Endothelial cell of hepatic sinusoid (primary cell): Measurements from ENCODE around the gene OR2T4.

Experiments used
- in situ Hi-C: cut with HindIII; loops from 2 replicates; pipeline ENCODE4 v1.10.0; 2017; ENCODE audit warnings: low sequenced_read_pairs

The OR2T4 gene

GRCh38 chr1:248361121-248361715 lies at the start of gene OR2T4:
Gene OR2T4 (plus strand): TSS chr1:248361665. CDS start chr1:248361665, 0 bp downstream.
- in situ Hi-C loops, result no loop called here

GRCh38 chr1:248316796-248317195 lies 44.7 kb upstream of the OR2T4 start:
- in situ Hi-C loops, result no loop called here

GRCh38 chr1:248324468-248324867 lies 37.0 kb upstream of the OR2T4 start, which contains the start of gene OR2M7:
Gene OR2M7 (minus strand): TSS chr1:248324568. CDS start chr1:248324568, 0 bp downstream.
- in situ Hi-C loops, result no loop called here

DNA sequence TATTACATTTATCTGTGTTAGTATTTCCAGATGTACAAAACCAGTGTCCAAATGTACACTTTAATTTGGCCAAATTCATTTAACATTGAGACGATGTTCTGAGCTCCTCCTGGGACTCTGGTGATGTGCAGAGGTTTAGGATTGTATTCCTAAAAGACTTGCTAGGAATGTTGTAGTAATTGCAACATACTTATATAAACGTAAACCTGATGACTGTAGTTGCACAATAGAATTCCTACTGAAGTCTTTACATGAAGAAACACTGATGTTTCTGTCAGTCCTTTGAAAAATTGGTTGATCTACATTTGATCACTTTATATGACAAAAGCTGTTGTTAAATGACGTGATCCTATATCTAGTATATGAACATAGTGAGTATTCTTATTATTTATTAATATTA lies 18.0 kb upstream of the OR2T4 start:
- in situ Hi-C loops, result no loop called here

- in situ Hi-C loops, result no loop called here
These were observed 13.0 kb upstream of the OR2T4 start, which contains the start of gene OR14C36 for GRCh38 chr1:248348475-248348874. Gene OR14C36 (plus strand): TSS chr1:248348775. CDS start chr1:248348775, 0 bp downstream.

- in situ Hi-C loops, result no loop called here
These were observed 2.0 kb upstream of the OR2T4 start for GRCh38 chr1:248359415-248359814.

- in situ Hi-C loops, result no loop called here
These were observed 5.1 kb downstream of the OR2T4 start for GRCh38 chr1:248366609-248367008.

- in situ Hi-C loops, result no loop called here
These were observed 10.9 kb downstream of the OR2T4 start for GRCh38 chr1:248372394-248372793.

DNA sequence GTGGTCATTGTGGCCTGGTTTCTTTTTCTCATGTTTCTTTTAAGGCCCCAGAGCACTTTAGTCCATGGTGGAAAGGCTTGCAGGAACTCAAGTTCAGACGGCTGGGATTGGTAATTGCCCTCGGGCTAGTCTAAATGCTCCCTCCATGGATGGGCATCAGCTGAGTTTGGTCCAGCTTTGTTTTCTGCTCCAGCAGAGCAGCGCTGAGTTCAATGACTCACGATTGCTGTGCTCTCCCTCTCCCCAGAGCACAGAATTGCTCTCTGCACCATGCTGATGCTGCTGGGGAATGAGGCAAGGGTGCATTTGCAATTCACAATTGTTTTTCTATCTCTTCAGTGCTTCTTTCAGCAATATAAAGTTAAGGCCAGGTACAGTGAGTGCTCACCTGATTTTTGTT lies 12.3 kb downstream of the OR2T4 start:
- in situ Hi-C loops, result no loop called here

GRCh38 chr1:248375446-248375845 lies 14.0 kb downstream of the OR2T4 start, which contains the start of gene OR2T6:
Gene OR2T6 (plus strand): TSS chr1:248375746. CDS start chr1:248387609, 11,863 bp downstream.
- in situ Hi-C loops, result no loop called here

DNA sequence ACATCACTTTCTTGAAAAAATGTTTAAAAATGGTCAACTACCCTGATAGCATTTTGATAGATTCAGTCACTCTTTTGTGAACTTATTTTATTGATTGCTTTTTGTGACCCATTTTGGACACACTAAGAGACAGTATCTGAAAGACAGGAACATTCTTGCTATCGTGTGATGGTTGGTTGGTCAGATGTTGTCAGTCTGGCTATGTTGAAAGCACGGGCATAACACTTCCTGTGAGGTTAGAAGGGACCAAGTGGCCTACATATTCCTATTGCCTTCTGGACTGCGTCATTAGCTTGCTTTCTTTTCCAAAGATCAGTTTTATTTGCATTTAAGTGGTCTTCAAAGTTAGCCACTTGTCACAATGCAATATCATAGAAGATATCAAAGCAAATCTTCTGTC lies 15.5 kb downstream of the OR2T4 start:
- in situ Hi-C loops, result no loop called here

DNA sequence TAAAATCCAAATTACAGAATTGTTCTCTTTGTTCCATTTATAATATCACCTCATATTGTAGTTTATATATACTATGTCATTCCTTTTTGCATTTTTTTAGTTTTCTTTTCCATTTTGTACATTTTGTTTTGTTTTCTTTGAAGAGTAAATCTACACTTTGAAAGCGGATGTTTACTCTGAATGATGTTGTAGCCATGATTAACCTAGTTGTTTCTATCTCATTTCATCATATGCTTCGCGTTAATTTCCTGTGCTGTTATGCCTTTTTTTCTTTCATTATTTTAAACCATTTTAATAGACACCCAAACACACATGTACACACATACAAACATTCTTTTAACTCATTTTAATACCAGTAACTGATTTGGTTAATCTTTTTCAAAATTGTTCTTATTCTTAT lies 19.4 kb downstream of the OR2T4 start:
- in situ Hi-C loops, result no loop called here

GRCh38 chr1:248388426-248388825 lies 27.0 kb downstream of the OR2T4 start:
- in situ Hi-C loops, result no loop called here

- in situ Hi-C loops, result no loop called here
These were observed 31.6 kb downstream of the OR2T4 start for GRCh38 chr1:248393050-248393449.

DNA sequence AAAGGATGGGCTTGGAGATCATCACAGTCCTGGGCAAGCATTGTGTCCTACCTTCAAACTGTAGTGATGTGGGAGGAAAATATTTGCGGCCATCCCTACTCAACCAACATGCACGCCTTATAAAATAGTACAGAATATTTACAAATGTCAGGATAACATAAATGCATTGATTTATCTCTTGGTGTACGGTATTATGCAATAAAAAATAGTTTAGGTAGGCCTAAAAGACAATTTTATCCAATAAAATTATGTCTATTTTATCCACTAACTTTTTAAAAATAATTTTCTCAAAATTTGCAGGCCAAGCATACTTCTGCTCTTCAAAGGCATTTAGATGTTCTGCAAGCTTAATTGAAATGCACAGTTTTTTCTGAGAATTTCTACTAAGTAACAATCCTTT lies 41.3 kb downstream of the OR2T4 start, which contains the start of gene OR2T1:
OR2T1 (plus strand) TSS at position 301 of the 400 bp plus-strand sequence. CDS start 3,100 bp downstream, outside the sequence.
- in situ Hi-C loops, result no loop called here

DNA sequence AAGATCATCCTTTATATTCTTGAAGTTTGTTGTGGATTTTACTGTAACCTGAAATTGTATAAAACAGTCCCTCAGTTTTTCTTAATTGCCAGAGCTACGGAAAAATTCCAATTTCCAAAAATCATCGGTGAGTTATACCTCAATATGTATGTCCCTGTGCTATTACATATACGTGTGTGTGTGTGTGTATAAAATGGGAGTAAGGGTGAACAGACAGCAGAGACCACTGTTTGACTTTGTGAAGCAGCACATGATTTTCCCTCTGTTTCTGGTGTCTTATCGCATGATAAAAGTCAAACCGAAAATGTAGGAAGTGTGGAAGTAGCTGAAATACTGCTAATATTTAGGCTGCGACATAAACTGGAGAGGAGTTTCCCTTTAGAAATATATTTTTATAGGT lies 42.6 kb downstream of the OR2T4 start:
- in situ Hi-C loops, result no loop called here

DNA sequence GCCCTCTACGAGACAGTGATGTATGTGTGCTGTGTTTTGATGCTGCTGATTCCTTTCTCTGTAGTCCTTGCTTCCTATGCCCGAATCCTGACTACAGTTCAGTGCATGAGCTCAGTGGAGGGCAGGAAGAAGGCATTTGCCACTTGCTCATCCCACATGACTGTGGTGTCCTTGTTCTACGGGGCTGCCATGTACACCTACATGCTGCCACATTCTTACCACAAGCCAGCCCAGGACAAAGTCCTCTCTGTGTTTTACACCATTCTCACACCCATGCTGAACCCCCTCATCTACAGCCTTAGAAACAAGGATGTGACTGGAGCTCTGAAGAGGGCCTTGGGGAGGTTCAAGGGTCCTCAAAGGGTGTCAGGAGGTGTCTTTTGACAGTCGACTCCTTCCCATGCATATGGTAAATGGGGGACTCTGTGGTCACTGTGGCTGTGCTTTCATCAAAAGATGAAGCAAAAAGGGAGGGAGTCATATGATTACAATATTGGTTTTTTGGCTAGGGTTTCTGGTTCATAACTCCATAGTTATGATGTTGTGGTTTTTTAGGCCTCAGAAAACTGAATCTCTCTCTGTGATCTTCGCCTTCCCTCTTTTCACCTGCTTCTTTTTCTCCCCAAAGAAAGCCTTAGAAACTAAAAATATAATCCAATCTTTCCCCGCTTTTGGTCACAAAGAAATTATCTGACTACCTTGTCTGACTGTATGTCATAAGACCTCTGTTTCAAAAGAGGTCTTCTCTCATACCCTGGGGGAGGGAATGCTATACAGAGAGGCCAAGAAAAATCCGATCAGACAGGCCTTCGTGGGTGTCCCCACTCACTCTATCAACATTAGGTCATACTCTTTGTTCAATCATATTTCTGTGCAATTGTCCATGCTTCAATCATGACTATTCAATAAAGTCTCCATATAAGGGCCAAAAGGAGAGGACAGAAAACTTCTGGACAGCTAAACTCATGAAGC lies 45.5 kb downstream of the OR2T4 start:
- in situ Hi-C loops, result no loop called here
